Right ventricle myocardium inferior (tissue), 1 donor: ENCODE data around the gene PRDM5. TPM values are rescaled to one million over a fixed set of nuclear protein-coding genes. Genes with fewer than 3 reads are reported as not detected.

Source experiments
- ATAC-seq: fragments of 200-7000 bp; cut with Tn5 transposase; one replicate; pipeline ENCODE4 v1.9.1; 2020; ENCODE audit warnings: mild to moderate bottlenecking, moderate library complexity
- DNase-seq: peaks from one replicate; pipeline ENCODE4 v3.0.0; 2021; ENCODE audit errors: missing footprints
- intact Hi-C: fragments of 100-400 bp; cut with DNase I; formaldehyde crosslinking; loops from one replicate; pipeline ENCODE4 v1.11.0; 2022
- total RNA-seq: library from RNA; stranded (reverse); fragmentation: NEBNext Ultra II Directional; extraction: Animal tissue kit (Norgen Biotek cat#: 25700); gene quantifications from one replicate; pipeline ENCODE4 v1.2.1, GENCODE V29; 2021
- donor health status: DM: no; HTN: yes; CAD: no; lungs with severe emphysema.

The PRDM5 gene
- total RNA-seq, 1 donor from 2014 or later, result 7.4 TPM

- no peak for DNase-seq
- intact Hi-C loops, result no loop called here
- ATAC-seq, result peak; percentile 68
Measured at GRCh38 chr4:120730777-120731320, 191.7 kb downstream of the PRDM5 start.

DNA sequence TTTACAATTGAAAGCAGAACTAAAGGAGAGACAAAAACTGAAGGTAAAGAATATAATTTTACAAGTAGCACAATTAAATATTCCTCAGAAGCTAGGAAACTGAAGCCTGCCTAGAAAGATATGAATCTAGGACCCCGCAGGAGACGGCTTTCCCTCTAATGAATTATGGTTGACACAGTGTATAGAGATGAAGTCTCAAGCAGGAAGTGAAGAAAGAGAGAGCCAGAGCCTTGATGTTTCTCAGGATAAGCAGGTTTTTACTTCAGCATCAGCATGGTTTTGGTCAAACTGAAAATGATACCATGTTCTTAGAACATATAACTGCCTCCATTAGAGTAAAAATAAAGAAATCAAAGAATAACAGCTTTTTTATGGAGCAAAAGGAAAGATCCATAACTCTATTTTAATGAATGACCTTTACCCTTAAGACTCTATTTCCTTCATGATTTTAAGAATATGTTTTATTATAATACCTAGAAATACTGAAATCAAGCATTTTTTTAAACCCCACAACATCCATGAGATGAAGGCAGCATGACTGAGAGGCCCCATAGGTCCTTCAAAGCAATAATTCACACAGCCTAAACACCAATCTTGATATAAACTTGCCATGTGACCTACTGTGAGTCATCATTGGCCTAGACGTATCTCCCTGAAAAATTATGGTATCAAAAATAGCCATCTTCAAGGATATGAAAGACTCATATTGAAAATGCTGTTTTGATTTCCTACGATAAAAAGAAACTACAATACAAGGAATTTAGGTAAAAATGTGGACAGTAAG lies 193.4 kb downstream of the PRDM5 start:
- ATAC-seq (no peak), DNase-seq (no peak)
- intact Hi-C loops, result no loop called here

DNA sequence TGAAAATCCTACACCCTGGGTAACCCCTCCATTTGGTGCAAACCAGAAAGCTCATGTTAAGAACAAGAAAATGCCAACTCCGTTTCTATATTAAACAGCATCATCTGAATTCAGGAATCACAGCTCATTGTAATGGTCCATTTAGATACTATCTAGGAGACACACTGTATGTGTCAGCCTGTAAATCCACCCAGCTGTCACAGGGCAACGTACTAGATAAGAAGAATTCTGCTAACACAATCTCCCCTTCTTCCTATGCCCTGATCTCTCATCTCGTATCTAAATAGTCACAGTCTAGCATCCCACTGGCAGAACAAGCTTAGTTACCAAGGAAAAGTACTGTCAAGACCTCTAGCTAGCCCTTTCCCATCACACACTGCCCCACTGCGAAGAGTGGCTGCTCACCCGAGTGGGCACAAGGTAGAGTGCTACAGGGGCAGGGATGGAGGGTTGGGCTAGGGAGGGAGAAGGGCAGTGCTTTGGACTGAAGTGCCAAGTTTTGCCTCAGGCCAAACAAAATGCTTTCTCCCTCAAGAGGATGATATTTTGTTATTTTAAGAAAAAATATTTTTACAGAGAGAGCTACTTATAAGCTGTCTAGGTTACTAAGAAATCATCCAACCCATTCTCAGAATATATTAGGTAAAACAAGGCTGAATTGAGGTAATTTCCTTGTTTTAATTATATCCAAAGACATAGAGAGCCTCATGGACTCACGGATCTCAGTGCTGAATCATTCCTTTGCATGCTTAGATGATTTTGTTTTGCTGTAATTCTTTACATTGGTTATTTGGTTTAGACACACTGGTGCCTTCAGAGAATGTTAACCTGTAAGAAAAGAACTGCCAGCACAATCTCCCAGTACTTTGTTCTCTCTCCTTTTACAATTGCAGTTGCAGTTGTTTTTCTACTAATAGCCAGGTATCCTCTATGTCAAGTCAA lies 196.6 kb downstream of the PRDM5 start:
- ATAC-seq (no peak), DNase-seq (no peak)
- intact Hi-C loops, result no loop called here

- intact Hi-C loops, result loop anchor here (5.0 kb wide), 2 partner anchors 43 to 198 kb away; partner anchors contain the start of gene PRDM5
- DNase-seq (no peak), ATAC-seq (no peak)
Measured at GRCh38 chr4:120724656-120725055, 197.9 kb downstream of the PRDM5 start.

DNA sequence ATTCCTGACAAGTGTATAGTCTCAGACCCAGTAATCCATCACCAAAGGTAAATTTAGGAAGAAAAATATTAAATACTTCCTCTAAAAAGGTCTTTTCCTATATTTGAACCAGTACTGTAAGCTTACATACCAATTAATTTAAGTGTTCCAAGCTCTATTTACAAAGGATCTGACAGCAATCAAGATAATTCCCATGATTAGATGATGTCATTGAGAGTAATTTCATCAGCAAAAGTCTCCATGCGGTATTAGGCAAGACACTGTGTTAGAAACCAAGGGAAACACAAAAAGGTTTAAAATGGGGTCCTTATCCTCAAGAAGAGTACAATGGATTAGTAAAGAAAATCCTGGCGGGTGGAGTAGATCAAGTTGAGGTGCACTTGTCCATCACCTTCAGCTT lies 198.5 kb downstream of the PRDM5 start:
- no peak for ATAC-seq
- intact Hi-C loops, result loop anchor here (5.0 kb wide), 2 partner anchors 43 to 198 kb away; partner anchors contain the start of gene PRDM5
- DNase-seq, result no peak

GRCh38 chr4:120723105-120723504 lies 199.4 kb downstream of the PRDM5 start:
- DNase-seq, result no peak
- ATAC-seq, result no peak
- intact Hi-C loops, result loop anchor here (5.0 kb wide), 2 partner anchors 44 to 199 kb away; partner anchors contain the start of gene PRDM5

GRCh38 chr4:120722655-120723054 lies 199.9 kb downstream of the PRDM5 start:
- intact Hi-C loops, result loop anchor here (5.0 kb wide), 2 partner anchors 45 to 200 kb away; partner anchors contain the start of gene PRDM5
- DNase-seq (no peak), ATAC-seq (no peak)

DNA sequence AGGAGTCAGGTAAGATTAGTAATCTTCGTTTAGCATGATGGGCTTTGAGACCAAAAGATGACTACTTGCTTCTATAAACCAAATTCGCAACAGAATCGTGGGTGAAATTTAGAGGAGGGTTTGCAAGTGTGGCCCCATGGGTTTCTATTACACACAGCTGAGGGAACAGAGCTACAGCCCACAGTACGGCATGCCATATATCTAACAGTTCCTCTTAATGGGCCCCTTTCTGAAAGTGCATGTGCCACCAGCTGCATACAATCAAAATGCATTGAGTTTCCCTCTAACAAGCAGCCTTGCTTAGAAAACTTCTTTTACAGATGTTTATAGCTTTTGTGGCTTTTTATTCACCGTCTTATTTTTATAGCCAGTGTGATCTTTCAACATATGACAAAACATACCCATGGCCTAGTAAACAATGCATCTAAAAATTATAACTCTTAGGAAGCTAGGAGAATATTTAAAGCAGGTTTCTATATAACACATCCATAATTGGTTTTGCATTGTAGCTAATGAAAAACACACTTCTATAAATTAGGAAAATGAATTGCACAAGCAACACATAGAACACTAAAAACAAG lies 202.1 kb downstream of the PRDM5 start:
- no peak for ATAC-seq
- intact Hi-C loops, result loop anchor here (5.0 kb wide), 2 partner anchors 47 to 202 kb away; partner anchors contain the start of gene PRDM5
- DNase-seq, result no peak

GRCh38 chr4:120718979-120719566 lies 203.5 kb downstream of the PRDM5 start:
- DNase-seq, result peak; percentile 20
- intact Hi-C loops, result loop anchor here (5.0 to 10.0 kb wide), 4 partner anchors 116 to 554 kb away; no protein-coding TSS in a partner anchor
- ATAC-seq, result peak; percentile 85

DNA sequence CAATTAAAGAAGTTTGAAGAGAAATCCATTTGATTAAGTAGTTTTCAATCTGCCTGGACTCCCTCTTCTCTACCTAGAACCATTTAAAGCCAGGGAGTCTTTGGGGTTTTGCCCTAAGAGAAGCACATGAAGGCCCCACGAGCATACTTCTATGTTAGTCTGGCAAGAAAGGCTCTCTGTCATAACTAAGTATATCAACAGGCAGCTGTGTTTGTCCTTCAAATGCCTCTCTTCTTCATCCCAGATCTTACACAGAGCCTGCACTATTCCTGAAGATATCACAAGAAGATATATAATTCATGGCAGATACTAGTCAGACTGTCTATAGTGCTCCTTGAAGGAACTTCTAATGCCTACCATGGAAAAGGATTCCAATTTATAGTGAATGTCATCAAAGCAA lies 206.2 kb downstream of the PRDM5 start:
- no peak for ATAC-seq
- no peak for DNase-seq
- intact Hi-C loops, result loop anchor here (5.0 to 10.0 kb wide), 4 partner anchors 118 to 552 kb away; no protein-coding TSS in a partner anchor

- ATAC-seq, result no peak
- intact Hi-C loops, result loop anchor here (5.0 to 10.0 kb wide), 4 partner anchors 120 to 550 kb away; no protein-coding TSS in a partner anchor
- DNase-seq, result no peak
Measured at GRCh38 chr4:120714417-120715010, 208.0 kb downstream of the PRDM5 start.

GRCh38 chr4:120709991-120710390 lies 212.5 kb downstream of the PRDM5 start:
- ATAC-seq, result no peak
- intact Hi-C loops, result loop anchor here (10.0 kb wide), 2 partner anchors 125 to 545 kb away; no protein-coding TSS in a partner anchor
- DNase-seq, result no peak

GRCh38 chr4:120704538-120704937 lies 218.0 kb downstream of the PRDM5 start:
- DNase-seq, result no peak
- intact Hi-C loops, result no loop called here
- ATAC-seq, result peak; percentile 46

DNA sequence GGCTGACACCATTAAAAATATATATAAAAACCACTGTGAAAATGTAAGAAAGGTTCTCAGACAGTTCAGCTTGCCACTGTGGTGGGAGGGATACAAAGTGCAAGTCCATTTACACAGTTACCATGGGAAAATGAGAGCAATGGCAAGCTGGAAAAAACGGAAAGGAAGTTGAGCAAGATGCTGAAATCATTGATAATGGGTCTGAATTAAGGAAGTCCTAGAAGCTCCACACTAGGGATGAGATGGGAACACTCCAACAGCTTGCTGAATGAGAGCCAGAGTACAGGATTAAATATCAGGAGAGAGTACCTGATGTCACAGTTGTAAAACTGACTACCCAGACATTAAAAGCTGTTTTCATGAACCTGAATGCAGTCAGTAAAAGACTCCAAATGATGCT lies 218.6 kb downstream of the PRDM5 start:
- peak; percentile 40 for ATAC-seq
- intact Hi-C loops, result no loop called here

GRCh38 chr4:120699354-120699753 lies 223.2 kb downstream of the PRDM5 start:
- ATAC-seq (peak; percentile 91), DNase-seq (peak; percentile 64)
- intact Hi-C loops, result no loop called here

More for the DNA sequence above, 218.6 kb downstream of the PRDM5 start:
- no peak for DNase-seq

DNA sequence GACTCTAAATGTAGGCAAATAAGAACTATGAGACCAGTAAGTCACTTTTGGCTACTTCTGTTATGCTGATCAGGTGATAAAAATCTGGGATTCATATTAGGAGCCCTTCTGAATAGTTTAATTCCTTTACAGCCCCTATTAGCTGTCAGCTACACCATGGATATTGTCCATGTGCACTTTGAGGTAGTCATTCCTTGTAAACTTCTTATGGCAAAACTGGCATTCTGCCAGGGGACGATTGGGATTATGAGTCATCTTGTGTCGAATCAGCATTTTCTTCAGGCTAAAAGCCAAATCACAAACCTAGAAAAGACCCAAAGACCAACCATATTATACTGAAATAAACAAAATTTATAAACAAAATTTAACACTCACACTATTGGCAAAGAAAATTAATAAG lies 227.6 kb downstream of the PRDM5 start:
- DNase-seq (no peak), ATAC-seq (no peak)
- intact Hi-C loops, result no loop called here

DNA sequence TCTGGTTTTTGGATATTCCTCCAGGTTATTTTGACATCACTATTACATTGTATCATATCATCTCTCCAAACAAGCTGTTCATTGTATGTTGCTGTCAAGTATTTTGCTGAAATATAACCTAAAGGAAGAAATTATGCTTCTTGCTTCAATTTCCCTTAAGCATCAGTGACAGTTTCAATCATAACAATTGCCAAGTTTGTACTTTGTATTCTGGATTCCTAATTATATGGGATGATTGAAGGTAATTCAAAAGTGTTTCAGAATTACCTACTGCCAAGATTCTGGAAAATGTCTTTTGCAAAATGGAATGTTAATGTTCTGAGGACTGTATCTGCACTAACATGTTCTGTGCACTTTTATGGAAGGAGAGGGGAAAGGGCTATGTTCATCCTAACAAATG lies 228.7 kb downstream of the PRDM5 start:
- no peak for ATAC-seq
- intact Hi-C loops, result no loop called here
- DNase-seq, result no peak

DNA sequence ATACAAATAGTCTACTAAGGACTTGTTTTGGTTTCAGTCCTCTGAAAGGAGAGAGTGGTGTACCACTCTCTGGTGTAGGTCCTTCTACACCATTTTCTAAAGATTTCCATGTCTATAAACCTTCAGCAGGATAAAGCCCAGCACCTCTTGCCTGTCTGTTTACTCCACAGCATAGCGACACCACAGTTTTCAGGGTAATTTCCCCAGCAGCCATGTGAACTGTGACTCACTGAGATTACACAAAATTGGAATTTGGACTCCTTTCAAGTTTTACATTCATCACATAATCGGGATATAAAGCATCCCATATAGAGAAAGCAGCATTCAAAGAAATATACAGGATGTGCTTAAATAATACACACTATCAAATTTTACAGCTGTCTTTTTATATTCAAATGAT lies 229.6 kb downstream of the PRDM5 start:
- ATAC-seq (no peak), DNase-seq (no peak)
- intact Hi-C loops, result no loop called here
